HG02885 (cell line): Measurements from ENCODE around the gene MATN1.

Experiments
- ATAC-seq: cut with Tn5 transposase; IDR thresholded peaks from one replicate; pipeline ENCODE4 v1.9.1; 2021; ENCODE audit warnings: mild to moderate bottlenecking; ENCODE audit not compliant: unreplicated experiment, poor library complexity

Gene MATN1

GRCh38 chr1:30686236-30686935 is 37.0 kb downstream of the MATN1 start:
- no peak for ATAC-seq

GRCh38 chr1:30685796-30686165 is 37.6 kb downstream of the MATN1 start:
- no peak for ATAC-seq

GRCh38 chr1:30684881-30685795 is 38.2 kb downstream of the MATN1 start:
- no peak for ATAC-seq

GRCh38 chr1:30684259-30684658 is 39.1 kb downstream of the MATN1 start:
- no peak for ATAC-seq

GRCh38 chr1:30683699-30684098 is 39.7 kb downstream of the MATN1 start:
- no peak for ATAC-seq

- no peak for ATAC-seq
Observed at GRCh38 chr1:30682396-30683275, 40.7 kb downstream of the MATN1 start.

GRCh38 chr1:30681782-30682181 is 41.6 kb downstream of the MATN1 start:
- no peak for ATAC-seq

GRCh38 chr1:30680879-30681278 is 42.5 kb downstream of the MATN1 start:
- ATAC-seq, result no peak

GRCh38 chr1:30680429-30680828 is 43.0 kb downstream of the MATN1 start:
- no peak for ATAC-seq

- ATAC-seq, result no peak
Observed at GRCh38 chr1:30679976-30680305, 43.4 kb downstream of the MATN1 start.

- ATAC-seq, result no peak
Observed at GRCh38 chr1:30679201-30679975, 44.0 kb downstream of the MATN1 start.

GRCh38 chr1:30678209-30678608 is 45.2 kb downstream of the MATN1 start:
- no peak for ATAC-seq

- ATAC-seq, result no peak
Observed at GRCh38 chr1:30677471-30677870, 45.9 kb downstream of the MATN1 start.

- ATAC-seq, result no peak
Observed at GRCh38 chr1:30675761-30676160, 47.6 kb downstream of the MATN1 start.

- no peak for ATAC-seq
Observed at GRCh38 chr1:30675289-30675688, 48.1 kb downstream of the MATN1 start.

- no peak for ATAC-seq
Observed at GRCh38 chr1:30673395-30673794, 50.0 kb downstream of the MATN1 start.

GRCh38 chr1:30672661-30673060 is 50.7 kb downstream of the MATN1 start:
- ATAC-seq, result no peak

GRCh38 chr1:30670240-30671060 is 52.9 kb downstream of the MATN1 start:
- ATAC-seq, result no peak
